SK-N-SH (cell line): ENCODE measurements around the gene ATL1.

Source experiments
- EP300 ChIP-seq, 2 experiments: IDR thresholded peaks; 2 replicates each; pipeline versions ENCODE4 v1.4.0 to v1.6.1; 2012; ENCODE audit warnings: borderline replicate concordance in 1 of 2, low read depth in 1 of 2, low read length in 1 of 2
- EZH2phosphoT487 ChIP-seq: fragments of 200-600 bp; sonication (generic); IDR thresholded peaks from 2 replicates; pipeline ENCODE4 v1.6.1; 2017; ENCODE audit warnings: low read depth, mixed run types, mild to moderate bottlenecking, antibody characterized with exemption, moderate library complexity, borderline replicate concordance
- JUND ChIP-seq: IDR thresholded peaks from 2 replicates; pipeline ENCODE4 v1.4.0; 2012
- MAX ChIP-seq: IDR thresholded peaks from 2 replicates; pipeline ENCODE4 v1.4.0; 2012; ENCODE audit warnings: low read depth
- MEF2A ChIP-seq: IDR thresholded peaks from 2 replicates; pipeline ENCODE4 v1.4.0; 2012; ENCODE audit warnings: low read depth, borderline replicate concordance
- MXI1 ChIP-seq: IDR thresholded peaks from 2 replicates; pipeline ENCODE4 v1.6.1; 2012; ENCODE audit warnings: mild to moderate bottlenecking, low read depth, low read length, improper control_type of control experiment
- NRF1 ChIP-seq: IDR thresholded peaks from 2 replicates; pipeline ENCODE4 v1.6.1; 2012; ENCODE audit warnings: low read depth, mild to moderate bottlenecking, low read length
- PBX3 ChIP-seq: IDR thresholded peaks from 2 replicates; pipeline ENCODE4; 2012
- POLR2AphosphoS5 ChIP-seq: IDR thresholded peaks from 2 replicates; pipeline ENCODE4 v1.6.1; 2012; ENCODE audit warnings: low read depth, low read length
- RFX5 ChIP-seq: IDR thresholded peaks from 2 replicates; pipeline ENCODE4 v1.6.1; 2012; ENCODE audit warnings: mild to moderate bottlenecking, improper control_type of control experiment, low read length
- SIN3A ChIP-seq: IDR thresholded peaks from 2 replicates; pipeline ENCODE4 v1.6.1; 2012; ENCODE audit warnings: low read depth, mild to moderate bottlenecking, low read length, moderate library complexity, borderline replicate concordance
- SMC3 ChIP-seq: IDR thresholded peaks from 2 replicates; pipeline ENCODE4 v1.6.1; 2012; ENCODE audit warnings: low read depth, low read length, improper control_type of control experiment
- TEAD4 ChIP-seq: IDR thresholded peaks from 2 replicates; pipeline ENCODE4 v1.4.0; 2012; ENCODE audit warnings: mild to moderate bottlenecking, borderline replicate concordance; ENCODE audit not compliant: insufficient read depth
- TF ChIP-seq, protein P1 (sequence below): fragments of 200-600 bp; sonication (generic); IDR thresholded peaks from 2 replicates; pipeline ENCODE4 v1.6.1; 2017; ENCODE audit warnings: antibody characterized with exemption, mild to moderate bottlenecking, moderate library complexity

GRCh38 chr14:50539051-50539450 is 20.9 kb upstream of the ATL1 start:
- TF ChIP-seq, protein P1, sequence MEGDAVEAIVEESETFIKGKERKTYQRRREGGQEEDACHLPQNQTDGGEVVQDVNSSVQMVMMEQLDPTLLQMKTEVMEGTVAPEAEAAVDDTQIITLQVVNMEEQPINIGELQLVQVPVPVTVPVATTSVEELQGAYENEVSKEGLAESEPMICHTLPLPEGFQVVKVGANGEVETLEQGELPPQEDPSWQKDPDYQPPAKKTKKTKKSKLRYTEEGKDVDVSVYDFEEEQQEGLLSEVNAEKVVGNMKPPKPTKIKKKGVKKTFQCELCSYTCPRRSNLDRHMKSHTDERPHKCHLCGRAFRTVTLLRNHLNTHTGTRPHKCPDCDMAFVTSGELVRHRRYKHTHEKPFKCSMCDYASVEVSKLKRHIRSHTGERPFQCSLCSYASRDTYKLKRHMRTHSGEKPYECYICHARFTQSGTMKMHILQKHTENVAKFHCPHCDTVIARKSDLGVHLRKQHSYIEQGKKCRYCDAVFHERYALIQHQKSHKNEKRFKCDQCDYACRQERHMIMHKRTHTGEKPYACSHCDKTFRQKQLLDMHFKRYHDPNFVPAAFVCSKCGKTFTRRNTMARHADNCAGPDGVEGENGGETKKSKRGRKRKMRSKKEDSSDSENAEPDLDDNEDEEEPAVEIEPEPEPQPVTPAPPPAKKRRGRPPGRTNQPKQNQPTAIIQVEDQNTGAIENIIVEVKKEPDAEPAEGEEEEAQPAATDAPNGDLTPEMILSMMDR: no peak
- TF ChIP-seq EZH2phosphoT487: no peak
- no peak for TF ChIP-seq POLR2AphosphoS5
- TF ChIP-seq PBX3: no peak
- no peak for TF ChIP-seq TEAD4
- TF ChIP-seq EP300 (IDR thresholded peaks at IDR 0.05; ENCODE audit: borderline replicate concordance in 1 of 2, low read depth in 1 of 2, low read length in 1 of 2): no peak
- no peak for TF ChIP-seq MAX
- TF ChIP-seq MXI1: no peak
- TF ChIP-seq MEF2A: no peak
- no peak for TF ChIP-seq JUND
- TF ChIP-seq RFX5: no peak
- no peak for TF ChIP-seq SMC3
- no peak for TF ChIP-seq NRF1
- no peak for TF ChIP-seq SIN3A
